ENCODE measurements around the gene VPS37D. TPM values are rescaled to one million over a fixed set of nuclear protein-coding genes. Genes with fewer than 3 reads are reported as not detected.

The VPS37D gene
- total RNA-seq, 1 experiment from 2014 or later: 8.3 TPM

- H3K36me3 ChIP-seq (ENCODE audit: low read depth): no peaks in the 10 kb centered on the region
- H3K4me3 ChIP-seq: no peak overlapping the region
- ChIA-PET POLR2A (ENCODE audit: unreplicated experiment) (no interaction called here), CTCF (no interaction called here)
- H3K27ac ChIP-seq: no peak overlapping the region
- DNase-seq: no peak
- BruUV-seq (replicated peaks): no TSS peak
- no peak overlapping the region for H2AFZ ChIP-seq
- TF ChIP-seq CTCF (conservative IDR thresholded peaks at IDR 0.05) (no peak), EZH2 (IDR thresholded peaks at IDR 0.05; ENCODE audit: low read depth) (no peak)
- no peaks in the 10 kb centered on the region for H3K9me2 ChIP-seq (ENCODE audit: insufficient read depth)
- H3K9me3 ChIP-seq (ENCODE audit: insufficient read depth, low read depth): no peaks in the 10 kb centered on the region
- no peaks in the 10 kb centered on the region for H4K20me1 ChIP-seq (ENCODE audit: insufficient read depth)
- H3F3A ChIP-seq (ENCODE audit: insufficient read depth, low read depth): no peaks in the 10 kb centered on the region; the same call in 1 of the 2 replicates
- H3K4me1 ChIP-seq (replicated peaks; ENCODE audit: insufficient read depth): peaks cover 12% of the 10 kb centered on the region
- intact Hi-C loops (cut with micrococcal nuclease; ENCODE audit: unreplicated experiment): no loop called here
- no peaks in the 10 kb centered on the region for H3K79me2 ChIP-seq (ENCODE audit: low read depth)
- no peak overlapping the region for H3K4me2 ChIP-seq
- H3K27me3 ChIP-seq (ENCODE audit: insufficient read depth, low read depth): no peaks in the 10 kb centered on the region
Observed at GRCh38 chr7:73638911-73639310, 28.7 kb upstream of the VPS37D start.

GRCh38 chr7:73642834-73643233, 24.8 kb upstream of the VPS37D start:
- Histone ChIP-seq H3K4me2 (no peak overlapping the region), H4K20me1 (ENCODE audit: insufficient read depth) (no peaks in the 10 kb centered on the region), H3K36me3 (ENCODE audit: low read depth) (no peaks in the 10 kb centered on the region), H3K4me3 (no peak overlapping the region), H3F3A (ENCODE audit: insufficient read depth, low read depth) (peaks cover 26% of the 10 kb centered on the region; the same call in 1 of the 2 replicates), H2AFZ (no peak overlapping the region), H3K9me2 (ENCODE audit: insufficient read depth) (no peaks in the 10 kb centered on the region), H3K27me3 (ENCODE audit: insufficient read depth, low read depth) (no peaks in the 10 kb centered on the region), H3K27ac (no peak overlapping the region), H3K9me3 (ENCODE audit: insufficient read depth, low read depth) (no peaks in the 10 kb centered on the region), H3K79me2 (ENCODE audit: low read depth) (no peaks in the 10 kb centered on the region), H3K4me1 (replicated peaks; ENCODE audit: insufficient read depth) (peaks cover 4% of the 10 kb centered on the region; the same call in 1 of the 2 replicates)
- CTCF ChIA-PET: no interaction called here
- POLR2A ChIA-PET (ENCODE audit: unreplicated experiment): no interaction called here
- no TSS peak for BruUV-seq (replicated peaks)
- no peak for TF ChIP-seq CTCF (conservative IDR thresholded peaks at IDR 0.05)
- no peak for TF ChIP-seq EZH2 (IDR thresholded peaks at IDR 0.05; ENCODE audit: low read depth)
- intact Hi-C loops (cut with micrococcal nuclease; ENCODE audit: unreplicated experiment): no loop called here
- no peak for DNase-seq

- no peak overlapping the region for H2AFZ ChIP-seq
- no peak for TF ChIP-seq CTCF (conservative IDR thresholded peaks at IDR 0.05)
- TF ChIP-seq EZH2 (IDR thresholded peaks at IDR 0.05; ENCODE audit: low read depth): no peak
- intact Hi-C loops (cut with micrococcal nuclease; ENCODE audit: unreplicated experiment): no loop called here
- H3K9me3 ChIP-seq (ENCODE audit: insufficient read depth, low read depth): no peaks in the 10 kb centered on the region
- no peaks in the 10 kb centered on the region for H4K20me1 ChIP-seq (ENCODE audit: insufficient read depth)
- no peak overlapping the region for H3K27ac ChIP-seq
- peaks cover 26% of the 10 kb centered on the region; the same call in 1 of the 2 replicates for H3F3A ChIP-seq (ENCODE audit: insufficient read depth, low read depth)
- ChIA-PET CTCF (no interaction called here), POLR2A (ENCODE audit: unreplicated experiment) (interaction anchor here (0.7 kb wide), 2 partner anchors 22 to 60 kb away, joined by 4 to 5 read pairs; no protein-coding TSS in a partner anchor)
- no peak overlapping the region for H3K4me2 ChIP-seq
- DNase-seq: no peak
- no peaks in the 10 kb centered on the region for H3K9me2 ChIP-seq (ENCODE audit: insufficient read depth)
- no TSS peak for BruUV-seq (replicated peaks)
- peaks cover 4% of the 10 kb centered on the region; the same call in 1 of the 2 replicates for H3K27me3 ChIP-seq (ENCODE audit: insufficient read depth, low read depth)
- no peaks in the 10 kb centered on the region for H3K79me2 ChIP-seq (ENCODE audit: low read depth)
- peaks cover 10% of the 10 kb centered on the region; the same call in 1 of the 2 replicates for H3K4me1 ChIP-seq (replicated peaks; ENCODE audit: insufficient read depth)
- H3K4me3 ChIP-seq: no peak overlapping the region
- no peaks in the 10 kb centered on the region for H3K36me3 ChIP-seq (ENCODE audit: low read depth)
Observed at GRCh38 chr7:73644688-73645286, 22.8 kb upstream of the VPS37D start.

Data from PC-9 (cell line).